ENCODE results near the gene SH2D3C.

DNA sequence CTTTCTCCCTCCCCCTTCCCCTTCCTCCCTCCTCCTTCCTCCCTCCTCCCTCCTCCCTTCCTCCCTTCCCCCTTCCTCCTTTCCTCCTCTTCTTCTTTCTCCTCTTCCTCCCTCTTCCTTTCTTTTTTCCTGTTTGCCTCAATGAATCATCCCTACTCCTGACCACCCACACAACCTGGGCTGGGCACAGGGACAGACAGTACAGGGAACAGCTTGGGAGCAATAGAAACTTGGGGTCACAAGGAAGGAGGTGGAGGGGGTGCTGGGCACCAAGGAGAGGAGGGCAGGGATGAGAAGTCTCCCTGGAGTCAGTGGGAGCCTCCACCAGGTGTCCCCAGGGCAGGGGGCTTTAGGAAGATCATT is 57.6 kb downstream of the SH2D3C start:
- TF ChIP-seq, protein P1, sequence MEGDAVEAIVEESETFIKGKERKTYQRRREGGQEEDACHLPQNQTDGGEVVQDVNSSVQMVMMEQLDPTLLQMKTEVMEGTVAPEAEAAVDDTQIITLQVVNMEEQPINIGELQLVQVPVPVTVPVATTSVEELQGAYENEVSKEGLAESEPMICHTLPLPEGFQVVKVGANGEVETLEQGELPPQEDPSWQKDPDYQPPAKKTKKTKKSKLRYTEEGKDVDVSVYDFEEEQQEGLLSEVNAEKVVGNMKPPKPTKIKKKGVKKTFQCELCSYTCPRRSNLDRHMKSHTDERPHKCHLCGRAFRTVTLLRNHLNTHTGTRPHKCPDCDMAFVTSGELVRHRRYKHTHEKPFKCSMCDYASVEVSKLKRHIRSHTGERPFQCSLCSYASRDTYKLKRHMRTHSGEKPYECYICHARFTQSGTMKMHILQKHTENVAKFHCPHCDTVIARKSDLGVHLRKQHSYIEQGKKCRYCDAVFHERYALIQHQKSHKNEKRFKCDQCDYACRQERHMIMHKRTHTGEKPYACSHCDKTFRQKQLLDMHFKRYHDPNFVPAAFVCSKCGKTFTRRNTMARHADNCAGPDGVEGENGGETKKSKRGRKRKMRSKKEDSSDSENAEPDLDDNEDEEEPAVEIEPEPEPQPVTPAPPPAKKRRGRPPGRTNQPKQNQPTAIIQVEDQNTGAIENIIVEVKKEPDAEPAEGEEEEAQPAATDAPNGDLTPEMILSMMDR (IDR thresholded peaks at IDR 0.05), result no peak
- no peak for TF ChIP-seq POLR2A (IDR thresholded peaks at IDR 0.05)
- TF ChIP-seq POLR2AphosphoS5 (IDR thresholded peaks at IDR 0.05), result no peak
- TF ChIP-seq EP300 (IDR thresholded peaks at IDR 0.05; ENCODE audit: low read depth), result no peak

Measured in transverse colon (tissue), 4 donors.